Measurements from ENCODE around the gene PDE6A. TPM values are rescaled to one million over a fixed set of nuclear protein-coding genes. Genes with fewer than 3 reads are reported as not detected.
"Not testable (repeated sequence)": the region's sequence is repeated elsewhere in the genome, so short reads cannot be mapped to it uniquely, and the experiment has no call there.

The PDE6A gene
- total RNA-seq, 1 donor from 2014 or later, result 0.25 TPM

GRCh38 chr5:149887622-149888183, 56.9 kb downstream of the PDE6A start:
- H3K4me3 ChIP-seq, result no peak overlapping the region
- TF ChIP-seq POLR2AphosphoS5 (IDR thresholded peaks at IDR 0.05; ENCODE audit: insufficient read depth in 1 of 2, low read depth in 1 of 2), result no peak
- TF ChIP-seq POLR2A (IDR thresholded peaks at IDR 0.05), result no peak
- no peak for TF ChIP-seq CTCF (IDR thresholded peaks at IDR 0.05)
- DNase-seq (ENCODE audit: extremely low spot score in 2 of 2), result no peak
- no peaks in the 10 kb centered on the region for H3K4me1 ChIP-seq
- H3K36me3 ChIP-seq, result no peaks in the 10 kb centered on the region
- intact Hi-C loops (cut with DNase I), result no loop called here
- H3K27ac ChIP-seq, result no peak overlapping the region
- no peaks in the 10 kb centered on the region for H3K27me3 ChIP-seq
- H3K9me3 ChIP-seq, result no peaks in the 10 kb centered on the region

GRCh38 chr5:149886692-149887470, 57.7 kb downstream of the PDE6A start:
- no peaks in the 10 kb centered on the region for H3K4me1 ChIP-seq
- intact Hi-C loops (cut with DNase I), result no loop called here
- DNase-seq (ENCODE audit: extremely low spot score in 2 of 2), result no peak
- H3K4me3 ChIP-seq, result no peak overlapping the region
- no peaks in the 10 kb centered on the region for H3K27me3 ChIP-seq
- H3K36me3 ChIP-seq, result no peaks in the 10 kb centered on the region
- TF ChIP-seq POLR2AphosphoS5 (IDR thresholded peaks at IDR 0.05; ENCODE audit: insufficient read depth in 1 of 2, low read depth in 1 of 2) (no peak), POLR2A (IDR thresholded peaks at IDR 0.05) (no peak), CTCF (IDR thresholded peaks at IDR 0.05) (no peak)
- H3K9me3 ChIP-seq, result no peaks in the 10 kb centered on the region
- no peak overlapping the region for H3K27ac ChIP-seq

- H3K4me1 ChIP-seq, result no peaks in the 10 kb centered on the region
- intact Hi-C loops (cut with DNase I), result no loop called here
- H3K9me3 ChIP-seq, result no peaks in the 10 kb centered on the region
- H3K36me3 ChIP-seq, result no peaks in the 10 kb centered on the region
- H3K4me3 ChIP-seq, result no peak overlapping the region
- no peak for TF ChIP-seq POLR2A (IDR thresholded peaks at IDR 0.05)
- TF ChIP-seq CTCF (IDR thresholded peaks at IDR 0.05), result no peak
- TF ChIP-seq POLR2AphosphoS5 (IDR thresholded peaks at IDR 0.05; ENCODE audit: insufficient read depth in 1 of 2, low read depth in 1 of 2), result no peak
- no peak overlapping the region for H3K27ac ChIP-seq
- no peak for DNase-seq (ENCODE audit: extremely low spot score in 2 of 2)
- H3K27me3 ChIP-seq, result no peaks in the 10 kb centered on the region
Measured at GRCh38 chr5:149886060-149886459, 58.5 kb downstream of the PDE6A start.

GRCh38 chr5:149885513-149885912, 59.1 kb downstream of the PDE6A start:
- H3K4me1 ChIP-seq, result no peaks in the 10 kb centered on the region
- no peaks in the 10 kb centered on the region for H3K36me3 ChIP-seq
- no peaks in the 10 kb centered on the region for H3K9me3 ChIP-seq
- no peak for DNase-seq (ENCODE audit: extremely low spot score in 2 of 2)
- no peaks in the 10 kb centered on the region for H3K27me3 ChIP-seq
- intact Hi-C loops (cut with DNase I), result no loop called here
- H3K27ac ChIP-seq, result no peak overlapping the region
- H3K4me3 ChIP-seq, result no peak overlapping the region
- TF ChIP-seq POLR2A (IDR thresholded peaks at IDR 0.05) (no peak), POLR2AphosphoS5 (IDR thresholded peaks at IDR 0.05; ENCODE audit: insufficient read depth in 1 of 2, low read depth in 1 of 2) (no peak), CTCF (IDR thresholded peaks at IDR 0.05) (no peak)

GRCh38 chr5:149883550-149883949, 61.0 kb downstream of the PDE6A start:
- H3K27ac ChIP-seq, result no peak overlapping the region
- H3K4me1 ChIP-seq, result no peaks in the 10 kb centered on the region
- intact Hi-C loops (cut with DNase I), result no loop called here

GRCh38 chr5:149882633-149883032, 62.0 kb downstream of the PDE6A start:
- intact Hi-C loops (cut with DNase I), result not testable (repeated sequence)

More at GRCh38 chr5:149883550-149883949, 61.0 kb downstream of the PDE6A start:
- Histone ChIP-seq H3K9me3 (no peaks in the 10 kb centered on the region), H3K27me3 (no peaks in the 10 kb centered on the region), H3K36me3 (no peaks in the 10 kb centered on the region), H3K4me3 (no peak overlapping the region)
- TF ChIP-seq POLR2AphosphoS5 (IDR thresholded peaks at IDR 0.05; ENCODE audit: insufficient read depth in 1 of 2, low read depth in 1 of 2) (no peak), CTCF (IDR thresholded peaks at IDR 0.05) (no peak), POLR2A (IDR thresholded peaks at IDR 0.05) (no peak)
- DNase-seq (ENCODE audit: extremely low spot score in 2 of 2), result no peak

More at GRCh38 chr5:149882633-149883032, 62.0 kb downstream of the PDE6A start:
- not testable (repeated sequence) for H3K4me1 ChIP-seq; DNase-seq (ENCODE audit: extremely low spot score in 2 of 2); H3K9me3 ChIP-seq; H3K4me3 ChIP-seq; H3K27ac ChIP-seq; H3K36me3 ChIP-seq; H3K27me3 ChIP-seq
